WTC11 (cell line): ENCODE results near the gene PSMC6. TPM values are rescaled to one million over a fixed set of nuclear protein-coding genes. Genes with fewer than 3 reads are reported as not detected.

Source experiments
- ATAC-seq: fragments of 200-7000 bp; cut with Tn5 transposase; 2 replicates; pipeline ENCODE4 v1.10.0; 2021; ENCODE audit warnings: mild to moderate bottlenecking, moderate library complexity
- CTCF ChIA-PET: fragments of 300-600 bp; sonication (Branson Sonifier 250); formaldehyde crosslinking; loops from one replicate; lab custom pipeline; 2021; ENCODE audit warnings: antibody characterized with exemption; lab: Charles Lee
- POLR2A ChIA-PET: fragments of 350-600 bp; sonication (Branson Sonifier 250); formaldehyde crosslinking; loops from one replicate; lab custom pipeline; 2021; ENCODE audit warnings: antibody characterized with exemption; lab: Charles Lee
- DNase-seq: peaks from one replicate; pipeline ENCODE4 v3.0.0; 2021; ENCODE audit warnings: low spot score
- H3K27ac Mint-ChIP-seq: 2 replicates; pipeline ENCODE4 v1.8.0; 2021; ENCODE audit warnings: mixed read lengths
- H3K27me3 Mint-ChIP-seq: 2 replicates; pipeline ENCODE4 v1.8.0; 2021; ENCODE audit warnings: low read depth, mild to moderate bottlenecking, moderate library complexity, mixed read lengths
- H3K36me3 Mint-ChIP-seq: 2 replicates; pipeline ENCODE4 v1.8.0; 2021; ENCODE audit warnings: mixed read lengths
- H3K4me1 Mint-ChIP-seq: 2 replicates; pipeline ENCODE4 v1.8.0; 2022; ENCODE audit warnings: mixed read lengths
- H3K4me3 Mint-ChIP-seq: 2 replicates; pipeline ENCODE4 v1.8.0; 2021; ENCODE audit warnings: mild to moderate bottlenecking, moderate library complexity, mixed read lengths
- H3K9me3 Mint-ChIP-seq: 2 replicates; pipeline ENCODE4 v1.8.0; 2021; ENCODE audit warnings: mixed read lengths
- AFF4 ChIP-seq: sonication (generic); formaldehyde crosslinking; IDR thresholded peaks from 2 replicates; pipeline ENCODE4 v1.8.1; 2023; ENCODE audit warnings: mild to moderate bottlenecking, missing genetic modification reagents, borderline replicate concordance
- ATF1 ChIP-seq: sonication (generic); formaldehyde crosslinking; IDR thresholded peaks from 2 replicates; pipeline ENCODE4 v1.8.1; 2023; ENCODE audit warnings: mild to moderate bottlenecking, moderate library complexity, missing genetic modification reagents
- EMX1 ChIP-seq: fragments of 250-450 bp; sonication (Bioruptor Pico); IDR thresholded peaks from 2 replicates; pipeline ENCODE4 v1.8.0; 2021; ENCODE audit warnings: mild to moderate bottlenecking
- ETV6 ChIP-seq: sonication (generic); formaldehyde crosslinking; IDR thresholded peaks from 2 replicates; pipeline ENCODE4 v1.8.1; 2022; ENCODE audit warnings: mild to moderate bottlenecking, missing genetic modification reagents
- GABPB1 ChIP-seq: sonication (generic); formaldehyde crosslinking; IDR thresholded peaks from 2 replicates; pipeline ENCODE4 v1.8.1; 2023; ENCODE audit warnings: mild to moderate bottlenecking, missing genetic modification reagents
- IRF1 ChIP-seq: sonication (generic); formaldehyde crosslinking; IDR thresholded peaks from 2 replicates; pipeline ENCODE4 v1.8.0; 2023; ENCODE audit warnings: missing genetic modification reagents
- MLX ChIP-seq: sonication (generic); formaldehyde crosslinking; IDR thresholded peaks from 2 replicates; pipeline ENCODE4 v1.8.1; 2023; ENCODE audit warnings: mild to moderate bottlenecking, missing genetic modification reagents, moderate library complexity
- MYBL2 ChIP-seq: sonication (generic); formaldehyde crosslinking; IDR thresholded peaks from 2 replicates; pipeline ENCODE4 v1.8.1; 2023; ENCODE audit warnings: mild to moderate bottlenecking, moderate library complexity, missing genetic modification reagents
- NR2C2 ChIP-seq: sonication (generic); formaldehyde crosslinking; IDR thresholded peaks from 2 replicates; pipeline ENCODE4 v1.8.0; 2022; ENCODE audit warnings: mild to moderate bottlenecking, missing genetic modification reagents
- OVOL2 ChIP-seq: fragments of 250-450 bp; sonication (Bioruptor Pico); IDR thresholded peaks from 2 replicates; pipeline ENCODE4 v1.9.0; 2021; ENCODE audit warnings: mild to moderate bottlenecking, borderline replicate concordance
- TEAD1 ChIP-seq: sonication (generic); formaldehyde crosslinking; IDR thresholded peaks from 2 replicates; pipeline ENCODE4 v1.8.0; 2022; ENCODE audit warnings: mild to moderate bottlenecking, missing genetic modification reagents
- TEAD4 ChIP-seq: sonication (generic); formaldehyde crosslinking; IDR thresholded peaks from 2 replicates; pipeline ENCODE4 v1.8.0; 2022; ENCODE audit warnings: mild to moderate bottlenecking, missing genetic modification reagents
- ZNF121 ChIP-seq: sonication (generic); formaldehyde crosslinking; IDR thresholded peaks from 2 replicates; pipeline ENCODE4 v1.8.0; 2023; ENCODE audit warnings: missing genetic modification reagents
- ZNF416 ChIP-seq: fragments of 250-450 bp; sonication (Bioruptor Pico); IDR thresholded peaks from 2 replicates; pipeline ENCODE4 v1.9.0; 2021; ENCODE audit warnings: mild to moderate bottlenecking, inconsistent platforms
- ZNF671 ChIP-seq: fragments of 250-450 bp; sonication (Bioruptor Pico); IDR thresholded peaks from 2 replicates; pipeline ENCODE4 v1.8.0; 2021; ENCODE audit warnings: mild to moderate bottlenecking
- total RNA-seq: library from RNA; stranded (reverse); gene quantifications from 3 replicates; pipeline ENCODE4 v1.2.3, GENCODE V29; 2021
- TF ChIP-seq, protein P1 (sequence below): sonication (generic); formaldehyde crosslinking; IDR thresholded peaks from 2 replicates; pipeline ENCODE4 v1.8.1; 2023; ENCODE audit warnings: mild to moderate bottlenecking, missing genetic modification reagents
- TF ChIP-seq, protein P2 (sequence below): sonication (generic); formaldehyde crosslinking; IDR thresholded peaks from 2 replicates; pipeline ENCODE4 v1.8.1; 2022; ENCODE audit warnings: mild to moderate bottlenecking, missing genetic modification reagents, moderate library complexity, borderline replicate concordance
- TF ChIP-seq, protein P3 (sequence below): sonication (generic); formaldehyde crosslinking; IDR thresholded peaks from 2 replicates; pipeline ENCODE4 v1.8.1; 2023; ENCODE audit warnings: mild to moderate bottlenecking, missing genetic modification reagents, moderate library complexity
- TF ChIP-seq, protein P4 (sequence below): fragments of 250-450 bp; sonication (Bioruptor Pico); IDR thresholded peaks from 2 replicates; pipeline ENCODE4 v2.1.2; 2022; ENCODE audit warnings: mild to moderate bottlenecking, moderate library complexity

PSMC6 gene
- total RNA-seq, 1 experiment from 2014 or later: 96.4 TPM

GRCh38 chr14:52735921-52736489, 29.0 kb downstream of the PSMC6 start:
- TF ChIP-seq, protein P1, sequence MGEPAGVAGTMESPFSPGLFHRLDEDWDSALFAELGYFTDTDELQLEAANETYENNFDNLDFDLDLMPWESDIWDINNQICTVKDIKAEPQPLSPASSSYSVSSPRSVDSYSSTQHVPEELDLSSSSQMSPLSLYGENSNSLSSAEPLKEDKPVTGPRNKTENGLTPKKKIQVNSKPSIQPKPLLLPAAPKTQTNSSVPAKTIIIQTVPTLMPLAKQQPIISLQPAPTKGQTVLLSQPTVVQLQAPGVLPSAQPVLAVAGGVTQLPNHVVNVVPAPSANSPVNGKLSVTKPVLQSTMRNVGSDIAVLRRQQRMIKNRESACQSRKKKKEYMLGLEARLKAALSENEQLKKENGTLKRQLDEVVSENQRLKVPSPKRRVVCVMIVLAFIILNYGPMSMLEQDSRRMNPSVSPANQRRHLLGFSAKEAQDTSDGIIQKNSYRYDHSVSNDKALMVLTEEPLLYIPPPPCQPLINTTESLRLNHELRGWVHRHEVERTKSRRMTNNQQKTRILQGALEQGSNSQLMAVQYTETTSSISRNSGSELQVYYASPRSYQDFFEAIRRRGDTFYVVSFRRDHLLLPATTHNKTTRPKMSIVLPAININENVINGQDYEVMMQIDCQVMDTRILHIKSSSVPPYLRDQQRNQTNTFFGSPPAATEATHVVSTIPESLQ: no peak
- TF ChIP-seq EMX1 (CRISPR knock-in tag): no peak
- TF ChIP-seq NR2C2 (CRISPR knock-in tag): no peak
- TF ChIP-seq TEAD4 (CRISPR knock-in tag): no peak
- TF ChIP-seq ZNF671 (CRISPR knock-in tag): no peak
- TF ChIP-seq MYBL2 (CRISPR knock-in tag): no peak
- no peak for TF ChIP-seq ETV6 (CRISPR knock-in tag)
- TF ChIP-seq, protein P2, sequence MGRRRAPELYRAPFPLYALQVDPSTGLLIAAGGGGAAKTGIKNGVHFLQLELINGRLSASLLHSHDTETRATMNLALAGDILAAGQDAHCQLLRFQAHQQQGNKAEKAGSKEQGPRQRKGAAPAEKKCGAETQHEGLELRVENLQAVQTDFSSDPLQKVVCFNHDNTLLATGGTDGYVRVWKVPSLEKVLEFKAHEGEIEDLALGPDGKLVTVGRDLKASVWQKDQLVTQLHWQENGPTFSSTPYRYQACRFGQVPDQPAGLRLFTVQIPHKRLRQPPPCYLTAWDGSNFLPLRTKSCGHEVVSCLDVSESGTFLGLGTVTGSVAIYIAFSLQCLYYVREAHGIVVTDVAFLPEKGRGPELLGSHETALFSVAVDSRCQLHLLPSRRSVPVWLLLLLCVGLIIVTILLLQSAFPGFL (CRISPR knock-in tag): no peak
- no peak for TF ChIP-seq OVOL2 (CRISPR knock-in tag)
- no peak for TF ChIP-seq ZNF416 (CRISPR knock-in tag)
- TF ChIP-seq MLX (CRISPR knock-in tag): no peak
- TF ChIP-seq, protein P3, sequence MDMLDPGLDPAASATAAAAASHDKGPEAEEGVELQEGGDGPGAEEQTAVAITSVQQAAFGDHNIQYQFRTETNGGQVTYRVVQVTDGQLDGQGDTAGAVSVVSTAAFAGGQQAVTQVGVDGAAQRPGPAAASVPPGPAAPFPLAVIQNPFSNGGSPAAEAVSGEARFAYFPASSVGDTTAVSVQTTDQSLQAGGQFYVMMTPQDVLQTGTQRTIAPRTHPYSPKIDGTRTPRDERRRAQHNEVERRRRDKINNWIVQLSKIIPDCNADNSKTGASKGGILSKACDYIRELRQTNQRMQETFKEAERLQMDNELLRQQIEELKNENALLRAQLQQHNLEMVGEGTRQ (CRISPR knock-in tag): no peak
- TF ChIP-seq GABPB1 (CRISPR knock-in tag): no peak
- no peak for TF ChIP-seq TEAD1 (CRISPR knock-in tag)
- no peak for TF ChIP-seq ZNF121 (CRISPR knock-in tag)
- no peak for TF ChIP-seq IRF1
- TF ChIP-seq AFF4 (CRISPR knock-in tag): no peak
- TF ChIP-seq, protein P4, sequence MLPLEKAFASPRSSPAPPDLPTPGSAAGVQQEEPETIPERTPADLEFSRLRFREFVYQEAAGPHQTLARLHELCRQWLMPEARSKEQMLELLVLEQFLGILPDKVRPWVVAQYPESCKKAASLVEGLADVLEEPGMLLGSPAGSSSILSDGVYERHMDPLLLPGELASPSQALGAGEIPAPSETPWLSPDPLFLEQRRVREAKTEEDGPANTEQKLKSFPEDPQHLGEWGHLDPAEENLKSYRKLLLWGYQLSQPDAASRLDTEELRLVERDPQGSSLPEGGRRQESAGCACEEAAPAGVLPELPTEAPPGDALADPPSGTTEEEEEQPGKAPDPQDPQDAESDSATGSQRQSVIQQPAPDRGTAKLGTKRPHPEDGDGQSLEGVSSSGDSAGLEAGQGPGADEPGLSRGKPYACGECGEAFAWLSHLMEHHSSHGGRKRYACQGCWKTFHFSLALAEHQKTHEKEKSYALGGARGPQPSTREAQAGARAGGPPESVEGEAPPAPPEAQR (CRISPR knock-in tag): no peak
- TF ChIP-seq ATF1 (CRISPR knock-in tag): no peak
- Mint-ChIP-seq H3K4me3 (0 out of 2 replicates have a peak overlapping the region, but pooled peaks have one; percentile 4), H3K27ac (peak overlapping the region; percentile 52), H3K4me1 (peaks cover 62% of the 10 kb centered on the region), H3K9me3 (peaks cover 5% of the 10 kb centered on the region), H3K36me3 (peaks cover 18% of the 10 kb centered on the region), H3K27me3 (no peaks in the 10 kb centered on the region)
- no peak for DNase-seq
- ATAC-seq: peak; percentile 24
- ChIA-PET CTCF (interaction anchor here (1.1 to 1.5 kb wide), 2 partner anchors 22 to 560 kb away, joined by 3 read pairs; no protein-coding TSS in a partner anchor), POLR2A (no interaction called here)
